HG03064 (cell line): ENCODE results near the gene MEGF10.

Experiments used
- ATAC-seq: cut with Tn5 transposase; IDR thresholded peaks from one replicate; pipeline ENCODE4 v1.9.1; 2021; ENCODE audit warnings: low read depth; ENCODE audit not compliant: unreplicated experiment

Gene MEGF10

DNA sequence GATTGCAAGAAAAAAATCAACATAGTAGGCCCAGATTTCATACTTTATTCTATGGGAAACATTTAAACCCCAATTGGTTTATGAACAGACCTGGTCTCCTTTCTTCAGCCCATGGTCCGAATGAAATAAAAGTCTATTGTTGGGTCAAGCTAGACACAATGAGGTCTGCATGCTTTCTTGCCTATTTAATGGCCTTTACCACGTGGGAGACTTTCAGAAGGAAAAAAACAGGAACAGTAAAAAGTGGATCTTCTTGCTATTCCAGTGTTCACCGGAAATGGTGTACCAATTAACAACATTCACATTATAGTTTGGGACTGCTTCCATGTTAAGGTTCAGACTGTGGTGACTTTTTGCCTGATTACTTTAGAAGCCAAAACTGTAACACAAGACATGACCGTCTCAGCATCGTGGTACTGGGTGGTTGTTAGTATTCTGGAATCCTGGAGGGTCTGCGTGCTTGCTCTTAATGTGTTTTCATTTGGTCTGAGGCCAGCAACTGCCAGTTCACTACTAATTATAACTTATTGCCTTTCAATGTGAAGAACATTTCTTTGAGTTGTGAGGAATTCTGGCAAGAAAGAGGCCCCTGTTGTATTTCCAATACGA, 141.5 kb downstream of the MEGF10 start:
- ATAC-seq, result no peak

DNA sequence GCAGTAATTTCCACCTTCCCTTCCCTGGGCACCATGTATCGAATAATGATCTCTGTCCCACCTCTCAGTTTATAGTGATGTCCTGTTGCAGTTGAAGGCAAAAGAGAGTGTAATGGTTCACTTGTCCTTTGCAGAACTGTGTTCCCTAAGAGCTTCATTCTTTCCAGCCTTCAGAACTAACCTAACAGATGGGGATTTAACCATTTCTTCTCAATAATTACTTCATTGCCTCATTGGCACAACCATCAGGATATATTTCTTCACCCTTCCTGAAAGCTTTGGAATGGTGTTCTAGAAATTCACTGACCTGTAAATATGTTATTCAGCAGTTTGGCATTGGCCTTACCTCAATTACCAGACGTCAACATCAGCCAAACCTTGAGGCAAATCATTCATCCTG, 142.9 kb downstream of the MEGF10 start:
- ATAC-seq, result no peak

DNA sequence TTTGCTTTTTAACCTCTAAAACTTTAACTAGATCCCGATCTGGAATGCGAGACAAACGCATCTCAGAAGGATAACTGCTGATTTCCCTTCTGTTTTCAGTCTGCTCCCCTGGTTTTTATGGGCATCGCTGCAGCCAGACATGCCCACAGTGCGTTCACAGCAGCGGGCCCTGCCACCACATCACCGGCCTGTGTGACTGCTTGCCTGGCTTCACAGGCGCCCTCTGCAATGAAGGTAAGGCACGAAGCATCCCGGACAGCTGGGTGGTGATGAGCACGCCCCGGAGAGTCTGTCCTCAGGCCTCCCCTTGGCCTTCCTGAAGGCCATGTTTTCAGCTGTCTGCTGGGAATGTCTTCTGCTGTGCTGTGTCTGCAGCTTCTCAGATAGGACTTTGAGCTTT, 144.0 kb downstream of the MEGF10 start:
- ATAC-seq, result no peak

DNA sequence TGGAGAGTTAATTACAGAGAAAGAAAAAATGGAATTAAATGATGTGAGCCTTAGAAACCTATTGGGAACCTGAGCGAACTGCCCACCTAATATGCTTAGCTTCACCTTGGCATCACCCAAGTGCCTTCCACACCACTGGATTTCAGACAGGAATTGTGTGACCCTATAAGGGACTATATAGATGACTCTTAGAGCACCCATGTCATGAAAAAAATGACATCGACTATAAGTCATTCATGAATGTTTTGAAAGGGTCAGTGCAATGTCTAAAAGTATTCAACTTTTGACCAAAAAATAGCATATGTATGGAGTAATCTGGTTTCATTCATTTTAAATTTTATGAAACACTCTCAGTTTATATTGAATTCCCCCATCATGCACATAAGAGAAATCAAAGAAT, 145.2 kb downstream of the MEGF10 start:
- no peak for ATAC-seq

DNA sequence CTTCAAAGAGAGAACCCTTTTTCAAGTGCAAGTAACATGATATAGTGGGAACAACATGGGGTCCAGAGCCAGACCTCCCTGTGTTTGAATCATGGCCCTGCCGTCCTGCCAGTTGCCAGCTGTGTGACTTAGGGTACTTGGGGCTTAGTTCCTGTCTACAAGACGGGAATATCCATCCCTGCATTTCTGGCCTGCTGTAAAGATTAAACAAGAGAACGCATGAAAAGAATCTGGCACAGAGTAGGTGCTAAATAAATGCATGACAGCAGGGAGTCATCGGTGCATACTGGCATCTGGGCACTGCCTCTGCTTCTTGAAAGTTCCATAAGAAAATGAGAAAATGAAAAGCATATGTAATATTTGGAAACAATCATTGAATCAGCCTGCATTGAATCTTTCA, 149.0 kb downstream of the MEGF10 start:
- no peak for ATAC-seq

DNA sequence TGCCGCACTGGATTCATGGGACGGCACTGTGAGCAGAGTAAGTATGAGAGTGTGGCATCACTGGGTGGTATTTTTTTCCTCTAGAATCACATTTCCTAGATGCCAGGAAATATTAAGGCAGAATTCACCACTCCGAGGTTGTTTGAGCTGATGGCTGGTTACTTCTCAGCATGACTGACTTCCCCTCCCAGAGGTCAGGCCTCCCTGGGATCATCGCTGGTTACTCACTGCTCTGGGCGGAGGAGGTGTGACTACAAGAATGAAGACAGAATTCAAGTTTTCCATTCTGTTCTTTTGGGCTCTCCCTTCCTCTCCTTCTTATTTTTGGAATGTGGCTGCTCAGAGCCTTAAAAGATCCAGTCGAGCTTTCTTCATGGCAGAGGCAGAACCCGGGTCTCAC, 150.2 kb downstream of the MEGF10 start:
- no peak for ATAC-seq

DNA sequence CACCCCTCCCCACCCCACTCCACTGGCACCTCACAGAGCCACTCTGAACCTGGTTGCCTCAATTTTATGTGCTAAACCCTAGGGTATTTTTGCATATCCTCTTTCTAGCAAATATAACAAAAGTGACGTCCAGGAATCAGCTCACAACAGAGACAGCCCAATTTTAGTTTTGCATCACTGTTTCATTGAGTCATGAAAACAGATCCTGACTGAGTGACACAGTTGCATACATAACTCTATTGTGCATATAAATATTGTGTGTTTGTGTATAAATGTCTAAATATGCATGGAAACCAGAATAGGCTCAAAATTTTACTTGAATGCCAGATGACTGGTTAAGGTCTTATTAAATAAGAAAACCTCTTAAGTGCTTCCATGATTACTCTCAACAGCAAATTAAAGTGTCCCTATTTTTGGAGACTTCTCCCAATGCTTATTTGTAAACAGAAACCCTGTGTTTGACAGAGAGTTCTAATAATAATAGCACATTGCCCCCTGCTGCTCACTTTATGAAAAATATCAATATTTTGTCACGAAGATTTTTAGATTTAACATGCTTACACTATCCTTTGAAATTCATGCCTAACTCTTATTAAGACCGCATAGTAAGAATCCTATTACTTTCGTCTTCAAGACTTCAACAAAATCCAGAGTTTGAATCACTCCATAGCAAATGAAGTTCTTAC, 151.3 kb downstream of the MEGF10 start:
- ATAC-seq, result no peak

DNA sequence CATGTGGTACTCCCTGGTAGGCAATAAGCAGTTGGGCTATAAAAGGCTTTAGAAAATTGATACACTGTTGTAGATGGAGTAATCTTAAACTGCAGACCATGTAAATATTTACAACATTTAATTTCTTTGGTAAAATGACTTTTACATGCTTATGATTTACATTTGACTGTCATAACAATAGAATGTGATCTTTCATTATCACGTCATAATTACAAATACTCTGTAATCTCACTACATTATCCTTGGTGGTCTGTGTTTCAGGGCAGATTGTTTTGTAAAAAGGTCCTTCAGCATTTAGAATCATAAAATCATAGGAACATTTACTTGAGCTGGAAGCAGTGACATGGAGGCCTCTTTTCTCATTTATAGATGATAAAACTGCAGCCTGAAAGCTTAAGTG, 153.6 kb downstream of the MEGF10 start:
- ATAC-seq, result no peak

DNA sequence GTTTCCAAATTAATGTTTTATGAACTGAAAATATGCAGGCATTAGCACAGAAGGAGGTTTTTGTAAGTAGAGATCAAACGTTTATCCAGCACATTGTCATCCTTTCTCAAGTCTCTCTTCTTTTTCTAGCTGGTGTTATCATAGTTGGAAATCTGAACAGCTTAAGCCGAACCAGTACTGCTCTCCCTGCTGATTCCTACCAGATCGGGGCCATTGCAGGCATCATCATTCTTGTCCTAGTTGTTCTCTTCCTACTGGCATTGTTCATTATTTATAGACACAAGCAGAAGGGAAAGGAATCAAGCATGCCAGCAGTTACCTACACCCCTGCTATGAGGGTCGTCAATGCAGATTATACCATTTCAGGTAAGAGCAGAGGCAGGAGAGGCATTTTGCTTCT, 154.7 kb downstream of the MEGF10 start:
- ATAC-seq, result no peak

DNA sequence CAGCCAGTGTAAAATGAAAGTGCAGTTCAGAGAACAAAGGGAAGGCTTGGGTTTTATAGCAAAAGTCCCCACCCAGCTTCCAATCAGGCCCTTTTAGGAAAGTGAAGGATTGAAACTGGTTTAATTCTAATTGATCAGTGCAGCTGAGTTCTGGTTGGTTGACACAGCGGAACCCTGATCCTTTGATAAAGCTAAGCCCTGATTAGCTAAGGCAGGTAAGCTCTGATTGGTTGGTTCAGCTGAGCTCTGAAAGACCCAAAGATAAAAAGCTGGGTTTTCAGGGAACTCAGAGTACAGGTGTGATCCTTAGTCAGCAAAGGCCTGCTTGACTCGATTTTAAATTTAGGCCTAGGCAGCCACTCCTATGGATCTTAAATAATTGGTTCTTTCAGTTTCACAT, 156.0 kb downstream of the MEGF10 start:
- ATAC-seq, result no peak

DNA sequence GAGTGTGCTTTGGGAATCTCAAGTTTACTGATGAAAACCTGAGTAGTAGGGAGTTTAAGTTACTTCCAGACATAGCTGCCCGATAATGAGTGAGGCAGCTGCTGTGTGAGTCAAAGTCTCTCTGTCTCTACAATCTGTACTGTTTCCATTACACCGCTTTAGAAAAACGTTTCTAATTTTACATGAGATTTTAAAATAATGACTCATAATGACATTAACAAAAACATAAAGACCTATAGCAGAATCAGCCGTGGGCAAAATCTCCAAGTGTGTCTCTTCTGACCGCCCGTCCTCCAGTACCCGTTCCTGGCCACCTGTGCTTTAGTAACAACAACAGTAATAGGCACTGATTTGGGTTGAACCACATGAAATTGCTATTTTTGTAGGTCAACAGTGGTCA, 157.2 kb downstream of the MEGF10 start:
- ATAC-seq, result no peak

DNA sequence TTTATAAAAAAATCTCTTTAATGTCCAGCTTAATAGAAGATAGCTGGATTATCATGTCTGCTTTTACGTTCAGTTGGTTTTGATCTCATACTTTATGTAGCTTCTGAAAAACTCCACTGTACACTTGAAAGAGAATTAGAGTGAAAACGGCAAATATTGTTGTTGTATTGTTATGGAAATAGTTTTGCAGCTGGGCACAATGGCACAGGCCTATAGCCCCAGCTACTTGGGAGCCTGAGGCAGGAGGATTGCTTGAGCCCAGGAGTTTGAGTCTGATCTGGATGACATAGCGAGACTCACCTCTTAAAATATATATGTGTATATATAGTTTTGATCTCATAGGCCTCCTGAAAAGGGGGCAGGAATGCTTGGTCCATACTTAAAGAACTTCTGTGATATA, 159.4 kb downstream of the MEGF10 start:
- no peak for ATAC-seq

DNA sequence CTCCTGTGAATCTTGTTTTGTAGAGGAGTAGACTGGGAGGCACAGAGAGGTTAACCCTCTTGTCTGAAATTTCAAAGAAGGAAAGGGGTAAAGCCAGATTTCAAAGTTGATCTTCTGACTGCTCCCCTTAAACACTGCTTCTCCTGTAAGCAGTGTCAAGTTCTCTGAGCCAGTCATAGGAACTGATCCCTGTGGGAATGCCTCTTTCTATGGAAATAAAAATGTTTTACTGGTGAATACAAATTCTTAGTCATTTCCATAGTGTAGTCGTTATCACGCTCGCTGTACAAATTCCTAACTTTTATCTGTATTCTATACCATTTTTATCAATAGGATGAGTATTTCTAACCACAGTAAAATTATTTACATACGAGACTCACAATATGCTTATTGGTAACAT, 160.5 kb downstream of the MEGF10 start:
- no peak for ATAC-seq

DNA sequence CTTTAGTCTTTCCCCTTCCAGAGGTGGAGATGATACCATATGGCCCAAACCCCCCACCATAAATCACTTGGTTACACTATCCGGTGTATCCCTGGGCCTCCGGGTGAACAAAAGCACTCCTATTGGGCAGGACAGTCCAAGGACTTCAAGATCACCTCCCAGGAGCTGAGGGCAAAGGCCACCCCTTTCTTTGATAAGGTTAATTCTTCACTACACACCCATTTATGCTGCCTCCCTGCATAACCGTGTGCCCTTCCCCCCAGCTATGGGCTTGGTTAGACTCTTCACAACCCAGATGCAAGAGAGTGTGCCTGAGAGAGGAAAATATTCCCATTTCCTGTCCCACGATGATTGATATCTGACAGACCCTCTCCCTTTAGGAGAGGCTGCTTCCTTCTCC, 162.0 kb downstream of the MEGF10 start:
- ATAC-seq, result no peak

DNA sequence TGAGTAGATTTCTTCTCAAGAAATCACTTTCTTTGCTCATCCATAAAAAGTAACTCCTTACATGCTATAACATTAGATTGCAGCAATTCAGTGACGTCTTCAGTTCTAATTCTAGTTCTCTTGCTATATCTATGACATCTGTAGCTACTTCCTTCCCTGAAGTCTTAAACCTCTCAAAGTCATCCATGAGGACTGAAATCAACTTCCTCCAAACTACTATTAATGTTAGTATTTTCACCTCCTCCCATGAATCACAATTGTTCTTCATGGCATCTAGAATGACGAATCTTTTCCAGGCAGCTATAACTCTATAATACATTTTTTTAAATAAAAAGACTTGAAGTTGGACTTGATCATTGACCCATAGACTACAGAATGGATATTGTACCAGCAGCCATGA, 180.6 kb downstream of the MEGF10 start:
- no peak for ATAC-seq

DNA sequence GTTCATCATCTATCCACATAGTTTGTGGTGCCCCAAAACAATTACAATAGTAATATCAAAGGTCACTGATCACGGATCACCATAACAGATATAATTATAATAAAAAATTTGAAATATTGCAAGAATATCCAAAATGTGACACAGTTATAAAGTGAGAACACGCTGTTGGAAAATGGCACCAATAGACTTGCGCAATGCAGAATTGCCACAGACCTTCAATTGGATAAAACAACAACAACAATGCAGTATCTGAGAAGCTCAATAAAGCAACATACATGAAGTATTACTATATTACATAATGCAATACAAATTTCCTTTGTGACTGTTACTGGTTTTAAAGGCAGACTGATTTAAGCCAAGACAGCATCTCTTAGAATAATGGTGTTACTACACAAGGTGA, 182.1 kb downstream of the MEGF10 start:
- no peak for ATAC-seq

DNA sequence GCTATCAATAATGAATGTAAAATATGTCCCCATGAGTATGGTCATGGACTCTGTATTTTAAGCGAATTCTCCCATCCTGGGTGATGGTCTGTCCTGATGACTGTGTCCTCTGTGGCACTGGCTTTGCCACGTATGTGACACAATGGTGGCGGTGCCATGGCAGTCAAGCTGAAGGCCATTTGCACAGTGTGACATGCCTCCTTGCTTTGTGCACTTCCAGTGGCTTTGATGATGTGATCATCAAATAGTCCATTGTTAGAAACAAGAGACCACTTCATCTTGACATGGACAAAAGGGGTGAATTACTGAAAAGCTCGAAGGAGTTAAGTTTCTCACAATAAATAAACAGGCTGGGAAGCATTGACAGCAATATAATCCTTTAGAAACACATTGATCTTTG, 195.9 kb downstream of the MEGF10 start:
- ATAC-seq, result no peak

DNA sequence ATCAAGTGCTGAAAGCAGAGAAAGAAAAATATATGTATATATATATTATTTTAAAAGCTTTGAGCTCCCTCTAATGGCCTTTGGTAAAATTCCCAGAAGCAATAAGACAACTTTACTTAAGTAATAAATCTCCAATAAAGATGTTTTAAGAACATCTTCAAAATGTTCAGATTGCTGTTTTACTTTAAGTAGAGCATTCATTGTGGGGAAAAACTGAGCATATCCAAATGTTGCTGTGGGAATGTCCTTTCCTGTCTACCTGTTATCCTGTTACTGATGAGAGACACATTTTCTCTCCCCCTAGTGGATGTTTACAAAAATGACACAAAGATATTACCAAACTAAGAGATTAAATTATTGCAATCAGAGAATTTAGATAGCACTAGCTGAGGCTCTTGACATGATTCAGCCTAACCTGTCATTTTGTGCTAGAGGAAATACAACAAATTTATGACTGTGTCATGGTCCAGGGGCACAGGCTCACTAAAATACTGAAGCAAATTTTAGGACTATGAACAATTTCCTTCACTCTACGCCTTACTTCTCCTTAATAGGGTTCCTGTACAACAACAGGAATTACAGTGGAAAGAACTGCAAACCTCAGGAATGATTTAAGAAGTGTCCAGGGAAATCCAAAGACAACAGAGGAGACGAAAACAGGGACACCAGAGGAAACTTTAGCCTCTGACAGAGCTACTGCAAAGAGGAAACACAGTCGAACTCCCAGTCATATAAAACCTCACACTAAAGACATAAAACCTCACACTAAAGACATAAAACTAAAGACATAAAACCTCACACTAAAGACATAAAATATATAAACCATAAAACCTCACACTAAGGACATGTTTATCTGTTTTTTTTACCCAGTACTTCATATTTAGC, 202.5 kb downstream of the MEGF10 start:
- ATAC-seq, result peak; percentile 81

DNA sequence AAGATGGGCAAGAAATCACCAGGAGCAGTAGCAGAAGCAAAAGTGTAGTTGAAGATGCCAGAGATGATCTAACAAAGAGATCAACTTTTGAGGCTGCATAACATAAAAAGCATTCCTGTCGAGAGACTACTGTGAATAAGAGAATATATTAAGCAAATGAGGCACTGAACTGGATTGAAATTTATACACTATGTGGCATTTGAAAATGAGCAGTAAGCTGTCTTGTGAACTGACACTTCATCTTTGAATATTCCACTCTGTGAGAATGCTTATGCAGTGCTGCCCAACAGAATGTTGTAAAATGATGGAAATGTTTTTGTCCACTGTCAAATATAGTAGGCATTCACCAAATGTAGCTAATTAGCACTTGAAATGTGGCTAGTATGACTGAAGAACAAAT, 208.0 kb downstream of the MEGF10 start:
- ATAC-seq, result no peak

DNA sequence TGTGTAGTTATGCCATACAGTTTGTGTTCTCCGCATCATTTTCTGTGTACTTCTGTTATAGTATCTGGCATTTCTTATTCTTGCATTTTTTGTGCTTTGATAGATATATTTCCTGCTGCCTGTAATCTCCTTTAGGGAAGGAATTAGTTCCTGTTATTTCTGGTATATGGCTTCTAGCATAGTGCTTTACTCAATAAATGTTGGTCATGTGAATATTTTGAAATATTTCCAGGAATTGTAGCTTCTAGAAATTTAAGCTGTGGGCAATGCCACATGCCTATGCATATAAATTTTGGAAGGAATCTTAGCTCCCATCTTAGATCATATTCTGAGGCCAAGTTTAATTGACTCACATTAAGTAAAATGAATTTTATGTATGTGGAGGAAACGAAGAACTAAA, 215.3 kb downstream of the MEGF10 start:
- ATAC-seq, result no peak

DNA sequence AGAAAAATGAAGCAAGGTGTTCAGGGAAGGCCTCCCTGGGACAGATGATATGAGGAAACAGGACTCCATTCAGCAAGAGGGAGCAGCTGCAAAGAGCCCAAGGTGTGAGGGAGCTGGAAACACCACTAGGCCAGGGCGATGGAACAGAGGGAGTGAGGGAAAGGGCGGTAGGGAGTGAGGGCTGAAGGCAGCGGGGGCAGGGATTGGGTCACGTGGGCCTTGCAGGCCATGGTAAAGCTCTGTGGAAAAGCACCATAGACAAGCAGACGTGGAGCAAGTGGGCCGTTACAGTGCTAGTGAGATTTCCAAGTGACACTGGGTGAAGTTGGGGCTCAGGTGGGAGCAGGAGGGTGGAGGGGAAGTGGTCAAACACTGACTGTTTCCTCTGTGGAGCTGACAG, 216.0 kb downstream of the MEGF10 start:
- ATAC-seq, result no peak
